Tibial nerve (tissue), 3 donors: Measurements from ENCODE around the gene UBE2I.

Experiments used
- POLR2A ChIP-seq, 2 donors: fragments of 450-650 bp; IDR thresholded peaks; one replicate each; pipeline ENCODE4 v1.6.1; 2017; ENCODE audit warnings: antibody characterized with exemption in 2 of 2, mild to moderate bottlenecking in 2 of 2, moderate library complexity in 2 of 2
- TF ChIP-seq, protein P1 (sequence below), 5 experiments: fragments of 200-600 bp in 3 of 5; fragments of 450-650 bp in 2 of 5; sonication (generic) in 3 of 5; IDR thresholded peaks; one replicate each; pipeline ENCODE4 v1.5.1; 2016 to 2019; ENCODE audit warnings: antibody characterized with exemption in 5 of 5, mild to moderate bottlenecking in 3 of 5, moderate library complexity in 2 of 5

DNA sequence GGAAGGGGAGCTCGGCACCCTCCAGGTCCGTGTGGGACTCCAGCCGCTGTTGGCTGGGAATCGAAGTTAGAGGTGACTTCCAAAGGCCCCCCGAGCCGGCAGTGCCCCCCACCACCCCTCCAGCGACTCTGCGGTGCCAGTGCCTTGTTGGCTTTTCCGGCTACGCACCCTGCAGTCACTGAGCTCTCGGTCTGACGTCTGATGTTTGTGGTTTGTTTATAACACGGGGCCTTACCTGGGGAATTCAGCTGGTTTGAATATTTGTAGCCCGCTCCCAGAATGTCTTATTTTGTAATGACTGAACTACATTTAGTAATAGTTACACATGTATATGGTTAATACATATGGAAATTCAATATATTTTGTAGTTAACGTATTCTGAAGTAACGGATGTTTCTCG is 17.0 kb downstream of the UBE2I start:
- TF ChIP-seq, protein P1, sequence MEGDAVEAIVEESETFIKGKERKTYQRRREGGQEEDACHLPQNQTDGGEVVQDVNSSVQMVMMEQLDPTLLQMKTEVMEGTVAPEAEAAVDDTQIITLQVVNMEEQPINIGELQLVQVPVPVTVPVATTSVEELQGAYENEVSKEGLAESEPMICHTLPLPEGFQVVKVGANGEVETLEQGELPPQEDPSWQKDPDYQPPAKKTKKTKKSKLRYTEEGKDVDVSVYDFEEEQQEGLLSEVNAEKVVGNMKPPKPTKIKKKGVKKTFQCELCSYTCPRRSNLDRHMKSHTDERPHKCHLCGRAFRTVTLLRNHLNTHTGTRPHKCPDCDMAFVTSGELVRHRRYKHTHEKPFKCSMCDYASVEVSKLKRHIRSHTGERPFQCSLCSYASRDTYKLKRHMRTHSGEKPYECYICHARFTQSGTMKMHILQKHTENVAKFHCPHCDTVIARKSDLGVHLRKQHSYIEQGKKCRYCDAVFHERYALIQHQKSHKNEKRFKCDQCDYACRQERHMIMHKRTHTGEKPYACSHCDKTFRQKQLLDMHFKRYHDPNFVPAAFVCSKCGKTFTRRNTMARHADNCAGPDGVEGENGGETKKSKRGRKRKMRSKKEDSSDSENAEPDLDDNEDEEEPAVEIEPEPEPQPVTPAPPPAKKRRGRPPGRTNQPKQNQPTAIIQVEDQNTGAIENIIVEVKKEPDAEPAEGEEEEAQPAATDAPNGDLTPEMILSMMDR (IDR thresholded peaks at IDR 0.05) = no peak
- TF ChIP-seq POLR2A (IDR thresholded peaks at IDR 0.05) = no peak
